NCI-H524 (cell line): ENCODE results near the gene CRLF2.
A peak's percentile ranks its signal among the peaks of the same experiment; 100 is the strongest.
"Not testable (repeated sequence)": the region's sequence is repeated elsewhere in the genome, so short reads cannot be mapped to it uniquely, and the experiment has no call there.

Source experiments
- DNase-seq, 2 experiments: peaks; one replicate each; lab custom pipeline; 2025; lab: John Stamatoyannopoulos, UW

Gene CRLF2

DNA sequence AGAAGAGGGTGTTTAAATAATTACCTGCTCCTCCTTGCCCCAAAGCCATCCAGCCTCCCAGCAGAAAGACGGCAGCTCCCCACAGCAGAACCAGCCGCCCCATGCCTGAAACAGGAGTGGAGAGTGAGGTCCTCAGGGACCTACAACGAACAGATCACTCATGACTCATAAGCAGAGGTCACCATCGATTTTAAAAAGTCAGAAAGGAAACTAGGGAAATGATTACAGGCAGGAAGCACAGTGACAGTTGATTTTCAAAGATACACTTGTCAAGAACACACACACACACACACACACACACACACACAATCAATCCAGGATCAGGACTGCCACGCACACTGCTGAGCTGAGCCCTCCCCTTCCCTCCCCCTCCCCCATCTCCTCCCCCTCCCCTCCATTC lies at the start of gene CRLF2:
TSS of gene CRLF2 (minus strand) at position 118 of the 400 bp plus-strand sequence. CDS start at position 103, 15 bp downstream.
- DNase-seq: no peak

DNA sequence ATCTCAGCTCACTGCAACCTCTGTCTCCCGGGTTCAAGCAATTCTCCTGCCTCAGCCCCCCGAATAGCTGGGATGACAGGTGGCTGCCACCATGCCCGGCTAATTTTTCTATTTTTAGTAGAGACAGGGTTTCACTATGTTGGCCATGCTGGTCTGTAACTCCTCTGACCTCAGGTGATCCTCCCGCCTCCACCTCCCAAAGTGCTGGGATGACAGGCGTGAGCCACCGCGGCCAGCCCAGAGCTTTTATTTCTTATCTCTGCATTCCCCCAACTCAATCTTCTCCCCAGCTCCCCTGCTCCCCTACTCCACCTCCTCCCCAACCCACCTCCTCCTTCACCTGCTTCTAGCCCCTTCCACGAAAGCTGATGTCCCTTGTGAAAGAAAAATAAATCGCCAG lies 49.3 kb upstream of the CRLF2 start:
- DNase-seq: not testable (repeated sequence)

DNA sequence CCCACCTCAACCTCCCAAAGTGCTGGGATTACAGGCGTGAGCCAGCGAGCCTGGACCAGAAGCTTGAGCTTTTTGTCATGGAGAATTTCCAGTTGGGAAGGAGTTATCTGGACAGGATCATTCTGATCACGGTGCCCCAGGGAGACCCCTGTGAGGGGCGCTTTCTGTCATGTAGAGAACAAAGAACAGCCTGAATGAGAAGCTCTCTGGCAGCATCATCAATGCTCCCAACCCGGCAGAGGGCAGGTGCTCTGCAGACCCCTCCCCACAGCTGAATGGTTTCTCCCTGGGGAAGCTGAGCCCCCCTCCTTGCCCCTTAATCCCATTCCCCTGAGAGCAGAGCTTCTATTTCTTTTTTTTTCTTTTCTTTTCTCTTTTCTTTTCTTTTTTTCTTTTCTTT lies 48.8 kb upstream of the CRLF2 start:
- DNase-seq: no peak

GRCh38 chrX:1252861-1253260 lies 40.4 kb upstream of the CRLF2 start:
- DNase-seq: no peak

DNA sequence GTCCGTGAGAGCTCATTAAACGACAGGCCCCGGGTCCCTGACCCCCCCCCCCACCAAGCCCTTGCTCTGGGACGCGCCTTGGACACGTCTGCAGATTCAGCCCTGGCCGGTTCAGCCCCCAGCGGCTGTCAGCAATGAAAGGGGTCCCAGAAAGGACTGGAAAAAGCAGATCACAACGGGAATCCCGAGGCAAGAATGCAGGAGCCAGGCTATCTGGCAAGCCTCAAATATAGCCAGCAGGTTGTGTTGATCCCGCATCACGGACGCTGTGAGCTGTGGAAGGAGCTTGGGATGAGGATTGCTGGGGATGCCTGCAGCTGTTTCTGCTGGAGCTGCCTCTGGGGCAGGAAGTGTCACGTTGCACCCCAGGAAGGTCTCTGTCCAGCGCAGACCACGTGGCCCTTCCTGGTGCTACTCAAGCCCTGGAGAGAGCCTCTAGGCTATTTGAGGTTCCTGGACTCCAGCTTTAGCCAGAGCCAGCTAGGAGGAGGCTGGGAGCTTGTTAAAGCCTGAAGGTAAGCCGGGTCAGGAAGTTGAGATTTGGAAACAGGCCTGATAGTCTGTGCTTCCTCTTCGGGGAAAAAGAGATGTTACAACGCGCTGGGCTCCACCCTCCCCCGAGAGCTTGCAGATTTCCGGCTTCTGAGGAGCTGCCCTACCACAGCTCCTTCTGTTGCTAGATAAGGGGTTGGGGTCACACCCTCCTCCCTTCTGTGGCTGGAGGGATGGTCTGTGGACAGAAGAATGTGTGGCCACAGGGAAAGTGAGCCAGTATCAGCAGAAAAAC lies 36.8 kb upstream of the CRLF2 start:
- no peak for DNase-seq

- peak in 1 of 2 experiments; percentile 4 for DNase-seq
Observed at GRCh38 chrX:1248331-1249061, 36.0 kb upstream of the CRLF2 start.

DNA sequence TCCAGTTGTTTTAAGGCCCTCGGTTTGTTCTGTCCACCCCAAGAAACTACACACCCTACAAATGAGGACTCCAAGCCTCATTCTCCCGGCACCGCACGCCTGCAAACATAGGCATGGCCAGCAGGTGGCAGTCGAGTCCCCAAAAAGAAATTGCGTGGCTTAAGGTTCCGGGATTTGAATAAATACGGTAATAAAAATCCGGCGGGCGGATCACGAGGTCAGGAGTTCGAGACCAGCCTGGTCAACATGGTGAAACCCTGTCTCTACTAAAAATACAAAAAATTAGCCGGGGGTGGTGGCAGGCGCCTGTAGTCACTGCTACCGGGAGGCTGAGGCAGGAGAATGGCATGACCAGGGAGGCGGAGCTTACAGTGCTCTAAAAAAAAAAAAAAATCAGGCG lies 34.4 kb upstream of the CRLF2 start:
- peak in 1 of 2 experiments; percentile 51 for DNase-seq

DNA sequence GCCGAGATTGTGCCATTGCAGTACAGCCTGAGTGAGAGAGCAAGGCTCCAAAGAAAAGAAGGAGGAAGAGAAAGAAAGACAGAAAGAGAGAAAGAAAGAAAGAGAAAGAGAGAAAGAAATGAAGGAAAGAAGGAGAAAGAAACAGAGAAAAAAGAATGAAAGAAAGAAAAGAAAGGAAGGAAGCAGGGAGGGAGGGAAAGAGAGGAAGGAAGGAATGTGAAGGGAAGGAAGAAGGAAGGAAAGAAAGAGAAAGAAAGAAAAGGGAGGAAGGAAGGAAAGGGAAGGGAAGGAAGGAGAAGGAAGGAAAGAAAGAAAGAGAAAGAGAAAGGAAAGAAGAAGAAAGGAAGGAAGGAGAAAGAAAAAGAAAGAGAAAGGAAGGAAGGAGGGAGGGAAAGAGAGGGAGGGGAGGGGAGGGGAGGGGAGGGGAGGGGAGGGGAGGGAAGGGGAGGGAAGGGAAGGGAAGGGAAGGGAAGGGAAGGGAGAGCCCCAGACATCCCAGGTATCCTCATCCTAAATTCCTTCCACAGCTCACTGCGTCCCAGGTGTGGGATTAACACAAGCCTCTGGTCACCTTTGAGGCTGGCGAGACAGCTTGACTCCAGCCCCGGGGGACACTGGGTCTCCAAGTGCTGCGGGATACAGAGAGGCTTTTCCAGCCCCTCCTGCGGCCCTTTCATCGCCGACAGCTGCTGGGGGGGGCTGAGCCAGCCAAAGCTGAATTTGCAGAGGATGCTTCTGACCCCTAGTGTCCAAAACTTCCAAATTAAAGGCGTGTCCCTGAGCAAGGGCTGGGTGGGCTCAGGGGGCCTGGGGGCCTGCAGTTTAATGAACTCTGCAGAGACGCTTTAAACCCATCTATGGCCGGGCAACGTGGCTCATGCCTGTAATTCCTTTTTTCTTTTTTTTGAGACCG lies 32.0 kb upstream of the CRLF2 start:
- peak in 1 of 2 experiments; percentile 36 for DNase-seq

DNA sequence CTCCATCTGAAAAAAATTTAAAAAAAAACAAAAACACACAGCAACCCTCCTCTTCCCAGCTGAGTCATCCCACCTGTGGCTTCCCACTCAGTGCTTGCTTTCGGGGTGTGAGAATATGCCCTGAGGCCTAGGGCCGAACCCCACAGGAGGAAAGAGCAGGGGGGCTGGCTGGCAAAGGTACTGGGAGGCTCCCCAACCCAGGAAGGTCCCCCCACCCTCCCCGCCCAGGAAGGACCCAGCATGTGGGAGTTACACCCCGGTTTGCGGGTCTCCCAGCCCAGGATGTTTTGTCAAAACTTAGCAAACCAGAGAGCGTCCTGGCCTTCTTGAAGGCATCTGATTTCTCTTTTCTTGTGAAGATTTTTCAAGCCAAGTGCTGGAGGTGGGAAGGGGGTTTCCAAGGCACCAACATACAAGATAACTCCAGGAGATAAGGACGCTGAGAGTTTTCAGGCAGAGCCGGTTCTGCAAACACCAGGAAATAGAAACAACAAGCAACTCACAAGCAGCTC lies 30.5 kb upstream of the CRLF2 start:
- DNase-seq: no peak

- DNase-seq: not testable (repeated sequence)
Observed at GRCh38 chrX:1240551-1240950, 28.1 kb upstream of the CRLF2 start.

GRCh38 chrX:1239681-1240142 lies 27.3 kb upstream of the CRLF2 start:
- DNase-seq: no peak

GRCh38 chrX:1231850-1232465 lies 19.5 kb upstream of the CRLF2 start:
- DNase-seq: no peak

GRCh38 chrX:1228101-1228500 lies 15.7 kb upstream of the CRLF2 start:
- DNase-seq: not testable (repeated sequence)

GRCh38 chrX:1226249-1226648 lies 13.8 kb upstream of the CRLF2 start:
- no peak for DNase-seq

GRCh38 chrX:1224954-1225353 lies 12.5 kb upstream of the CRLF2 start:
- no peak for DNase-seq

DNA sequence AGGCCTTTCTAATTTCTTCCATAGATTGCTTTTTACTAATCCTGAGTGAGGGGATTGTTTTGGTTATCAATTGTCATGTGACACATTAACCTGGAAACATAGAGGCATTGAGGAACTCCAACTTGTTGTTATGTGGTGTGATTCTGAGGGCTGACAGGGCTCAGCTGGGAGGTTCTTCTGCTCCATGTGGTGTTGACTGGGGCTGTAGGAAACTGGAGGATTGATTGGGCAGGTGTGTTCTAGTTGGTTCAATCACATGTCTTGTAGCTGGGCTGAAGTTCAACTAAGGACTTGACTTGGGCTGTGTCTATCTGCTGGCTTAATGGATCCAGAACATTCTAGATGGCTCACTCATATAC lies 10.8 kb upstream of the CRLF2 start:
- DNase-seq: no peak

GRCh38 chrX:1222531-1223241 lies 10.2 kb upstream of the CRLF2 start:
- DNase-seq: no peak

DNA sequence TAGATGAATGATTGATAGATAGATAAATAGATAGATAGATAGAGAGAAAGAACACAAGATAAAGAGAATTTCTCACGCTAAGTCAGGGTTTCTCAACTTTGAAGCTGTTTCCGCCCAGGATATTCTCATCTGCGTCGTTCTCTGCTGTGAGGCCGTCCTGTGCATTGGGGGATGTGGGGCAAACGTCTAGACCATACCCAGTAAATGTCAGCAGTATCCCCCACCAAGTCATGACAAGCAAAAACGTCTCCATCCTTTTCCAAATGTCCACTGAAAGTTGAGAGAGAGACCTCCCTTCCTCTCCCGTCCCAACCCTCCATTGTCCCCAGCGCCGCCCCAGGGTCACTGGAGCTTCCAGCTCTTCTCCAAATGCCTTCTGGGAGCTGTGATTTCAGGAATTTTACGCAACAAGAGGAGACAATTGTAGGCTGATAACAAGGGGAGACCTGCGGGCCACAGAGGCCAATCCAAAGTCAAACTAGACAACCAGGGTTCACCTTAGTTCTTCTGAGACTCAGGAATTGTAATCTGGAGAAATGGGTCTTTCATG lies 8.9 kb upstream of the CRLF2 start:
- DNase-seq: no peak

DNA sequence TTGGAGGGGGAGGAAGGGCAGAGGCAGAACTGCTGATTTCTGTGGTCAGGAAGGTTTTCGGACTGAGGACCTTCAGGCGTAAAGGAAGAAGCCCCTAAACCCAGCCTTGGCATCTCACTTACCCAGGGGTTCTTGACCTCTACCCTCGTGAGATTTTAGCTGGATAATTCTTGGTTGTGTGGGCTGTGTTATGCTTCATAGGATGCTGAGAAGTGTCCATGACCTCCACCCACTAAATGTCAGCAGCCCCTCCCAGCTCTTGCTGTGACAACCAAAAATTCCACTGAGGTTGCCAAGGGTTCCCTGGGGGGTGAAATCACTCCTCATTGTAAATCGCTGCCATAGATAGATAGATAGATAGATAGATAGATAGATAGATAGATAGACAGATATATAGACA lies 5.8 kb upstream of the CRLF2 start:
- DNase-seq: no peak

DNA sequence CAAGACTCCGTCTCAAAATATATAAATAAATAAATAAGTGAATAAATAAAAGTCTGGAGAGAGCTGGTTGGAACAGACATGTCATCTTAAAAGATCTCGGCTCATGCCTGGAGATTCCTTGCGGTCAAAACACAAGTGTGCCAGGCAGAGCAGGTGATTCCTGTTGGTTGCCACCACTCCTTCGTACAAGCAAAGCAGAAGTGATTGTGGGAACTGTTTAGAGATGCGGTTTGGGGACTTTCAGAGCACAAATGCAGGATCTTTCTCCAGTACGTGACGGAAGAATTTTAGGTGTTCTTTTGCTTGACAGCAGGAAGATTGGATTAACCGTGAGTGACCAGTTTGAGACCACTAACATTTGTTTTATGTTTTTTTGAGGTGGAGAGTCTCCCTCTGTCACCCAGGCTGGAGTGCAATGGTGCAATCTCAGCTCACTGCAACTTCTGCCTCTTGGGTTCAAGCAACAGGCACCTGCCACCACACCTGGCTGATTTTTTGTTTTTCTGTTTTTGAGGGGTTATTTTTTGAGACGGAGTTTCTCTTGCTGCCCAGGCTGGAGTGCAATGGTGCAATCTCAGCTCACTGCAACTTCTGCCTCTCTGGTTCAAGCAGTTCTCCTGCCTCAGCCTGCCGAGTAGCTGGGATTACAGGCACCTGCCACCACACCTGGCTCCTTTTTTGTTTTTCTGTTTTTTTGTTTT lies 2.8 kb upstream of the CRLF2 start:
- no peak for DNase-seq
